Fibroblast of skin of right quadriceps (primary cell): Measurements from ENCODE around the gene USP3.

Source experiments
- DNase-seq: peaks from one replicate; pipeline ENCODE4 v3.0.0-alpha.2; 2013

USP3 gene

DNA sequence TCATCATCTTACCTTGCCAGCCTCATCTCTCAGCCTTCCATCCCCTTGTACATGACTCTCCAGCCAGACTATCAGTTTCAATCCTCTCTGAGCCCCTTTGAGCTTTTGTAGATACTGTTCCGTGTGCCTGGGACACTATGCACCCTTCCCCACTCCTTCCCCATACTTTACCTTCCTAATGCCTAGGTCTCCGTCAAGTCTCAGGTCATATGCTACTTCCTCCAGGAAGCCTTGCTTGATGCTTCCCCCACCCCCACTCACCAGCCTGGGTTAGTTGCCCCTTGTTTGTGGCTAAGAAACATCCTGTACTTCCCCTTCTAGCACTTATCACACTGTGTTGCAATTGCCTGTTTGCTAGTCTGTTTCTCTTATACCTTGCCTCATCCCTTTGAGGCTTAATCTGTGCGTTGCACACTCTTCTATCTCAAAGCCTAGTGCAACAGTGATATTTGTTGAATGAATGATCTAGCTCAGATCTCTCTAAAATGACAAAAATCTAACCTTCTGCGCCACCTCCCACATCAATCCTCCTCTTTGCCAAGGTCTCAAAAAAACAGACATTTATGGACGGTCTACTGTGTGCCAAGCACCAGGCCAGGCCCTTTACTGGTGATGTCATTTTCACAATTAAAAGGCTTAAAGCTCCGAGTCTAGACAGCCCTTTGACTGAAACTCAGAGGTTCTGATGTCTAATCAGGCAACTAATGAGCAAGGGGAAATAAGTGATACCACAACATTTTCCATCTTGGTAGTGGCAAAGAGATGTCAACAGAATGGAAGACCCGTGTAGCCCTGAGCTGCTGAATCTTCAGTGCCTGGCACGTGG is 6.5 kb upstream of the USP3 start:
- no peak for DNase-seq

DNA sequence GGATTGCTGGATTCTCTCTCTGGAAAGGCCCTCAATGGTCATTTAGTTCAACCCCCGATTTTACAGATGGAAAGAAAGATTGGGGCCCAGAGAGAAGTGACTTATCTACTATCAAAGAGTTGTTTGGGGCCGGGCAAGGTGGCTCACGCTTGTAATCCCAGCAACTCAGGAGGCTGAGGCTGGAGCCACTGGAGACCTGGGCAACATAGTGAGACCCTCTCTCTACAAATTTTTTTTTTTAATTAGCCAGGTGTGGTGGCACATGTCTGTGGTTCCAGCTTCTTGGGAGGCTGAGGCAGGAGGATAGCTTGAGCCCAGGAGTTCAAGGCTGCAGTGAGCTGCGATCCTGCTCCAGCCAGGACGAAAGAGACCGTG is 5.2 kb upstream of the USP3 start:
- no peak for DNase-seq

DNA sequence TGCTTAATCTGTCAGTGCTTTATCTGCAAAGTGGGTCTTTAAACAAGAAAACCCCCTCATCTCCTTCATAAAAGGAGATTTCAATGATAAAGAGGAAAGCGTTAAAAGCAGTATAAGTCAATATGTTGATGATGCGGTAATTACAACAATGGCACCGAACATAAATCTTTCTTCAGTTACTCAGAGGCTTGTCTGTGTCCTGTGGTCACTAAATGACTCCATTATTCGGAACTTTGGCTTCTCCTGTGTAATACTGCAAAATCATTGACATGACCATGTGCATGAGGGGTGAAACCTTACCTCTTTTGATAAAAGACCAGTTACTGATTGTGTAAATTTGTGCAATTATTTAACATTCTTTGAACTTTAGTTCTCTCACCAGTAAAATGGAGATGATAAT is 4.8 kb upstream of the USP3 start:
- no peak for DNase-seq

DNA sequence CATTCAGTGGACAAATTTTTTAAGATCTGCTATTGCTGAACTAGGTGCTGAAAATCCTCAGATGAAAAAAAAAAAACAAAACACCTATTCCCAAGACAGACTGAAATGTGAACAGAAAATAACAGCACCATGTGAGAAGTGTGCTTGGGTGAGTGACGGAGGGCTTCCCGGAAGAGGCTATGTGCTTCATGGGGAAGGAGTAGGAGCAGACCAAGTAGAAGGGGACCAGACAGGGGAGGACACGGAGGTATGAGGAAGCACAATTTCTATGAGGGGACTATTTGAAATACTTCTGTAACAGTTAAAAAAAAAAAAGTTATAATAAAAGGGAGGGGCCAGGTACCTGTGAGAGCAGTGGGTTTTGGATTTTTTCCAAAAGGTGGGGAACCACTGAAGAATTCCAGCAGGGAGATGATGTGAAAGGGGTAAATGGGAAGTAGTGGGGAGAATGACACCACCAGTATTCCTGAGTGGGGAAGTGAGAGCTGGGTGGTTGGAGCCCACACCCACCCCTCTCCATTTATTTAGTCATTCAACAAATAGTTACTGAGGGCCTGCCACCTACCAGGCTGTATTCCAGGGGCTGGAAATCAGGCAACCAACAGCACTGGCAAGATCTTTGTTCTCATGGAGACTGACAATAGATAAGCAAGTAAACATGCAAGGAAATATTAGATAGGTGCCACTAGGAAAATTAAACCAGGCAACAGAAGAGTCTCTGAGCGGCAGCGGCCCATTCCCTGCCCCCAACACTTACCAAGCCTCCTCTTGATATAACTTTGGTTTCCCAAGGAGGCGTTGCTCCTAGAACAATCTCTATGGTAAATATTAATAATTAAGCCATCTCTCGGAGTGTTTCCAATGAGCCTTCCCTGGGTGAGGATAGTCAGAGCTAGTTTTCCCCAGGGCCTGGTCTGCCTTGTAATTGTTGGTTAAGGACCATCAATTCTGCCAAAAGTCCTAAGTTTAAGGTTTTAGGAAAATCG is 3.8 kb upstream of the USP3 start:
- DNase-seq = no peak

DNA sequence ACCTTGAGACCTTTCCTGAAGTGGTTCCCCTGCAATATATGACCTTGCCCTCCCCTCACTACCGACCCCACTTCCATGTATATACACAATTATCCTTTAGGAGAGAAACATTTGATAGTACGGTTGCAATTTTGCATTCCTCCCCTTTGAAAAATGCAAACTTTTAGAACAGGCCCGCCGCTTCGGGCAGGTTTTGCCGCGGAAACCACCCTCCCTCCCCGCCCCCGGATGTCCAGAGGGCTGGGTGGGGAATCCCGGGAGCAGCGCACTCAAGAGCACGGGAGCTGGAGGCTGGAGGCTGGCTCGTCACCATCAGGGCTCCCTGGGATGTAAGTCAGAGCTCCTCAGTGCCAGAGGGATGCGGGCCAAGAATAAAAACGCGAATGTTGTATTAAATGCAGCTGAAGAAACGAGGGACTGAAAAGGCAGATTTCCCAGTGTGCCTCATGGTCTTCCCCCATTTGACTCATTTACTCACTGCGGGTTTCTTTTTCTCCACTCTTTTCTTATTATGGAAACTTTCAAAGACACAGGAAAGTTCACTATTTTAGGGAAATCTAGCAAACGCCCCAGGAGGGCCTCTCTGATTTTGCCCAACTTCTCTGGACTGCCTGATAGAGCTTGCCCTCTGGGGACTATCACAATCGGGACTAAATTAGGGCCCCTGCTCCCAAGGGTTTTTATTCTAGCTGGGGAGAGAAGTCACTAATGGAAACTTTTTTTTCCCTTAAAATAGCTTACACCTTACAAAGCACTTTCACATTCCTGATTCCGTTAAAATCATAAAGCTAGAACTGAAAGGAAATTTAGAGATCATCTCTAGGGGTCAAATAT is 2.9 kb upstream of the USP3 start:
- DNase-seq = peak; percentile 88

DNA sequence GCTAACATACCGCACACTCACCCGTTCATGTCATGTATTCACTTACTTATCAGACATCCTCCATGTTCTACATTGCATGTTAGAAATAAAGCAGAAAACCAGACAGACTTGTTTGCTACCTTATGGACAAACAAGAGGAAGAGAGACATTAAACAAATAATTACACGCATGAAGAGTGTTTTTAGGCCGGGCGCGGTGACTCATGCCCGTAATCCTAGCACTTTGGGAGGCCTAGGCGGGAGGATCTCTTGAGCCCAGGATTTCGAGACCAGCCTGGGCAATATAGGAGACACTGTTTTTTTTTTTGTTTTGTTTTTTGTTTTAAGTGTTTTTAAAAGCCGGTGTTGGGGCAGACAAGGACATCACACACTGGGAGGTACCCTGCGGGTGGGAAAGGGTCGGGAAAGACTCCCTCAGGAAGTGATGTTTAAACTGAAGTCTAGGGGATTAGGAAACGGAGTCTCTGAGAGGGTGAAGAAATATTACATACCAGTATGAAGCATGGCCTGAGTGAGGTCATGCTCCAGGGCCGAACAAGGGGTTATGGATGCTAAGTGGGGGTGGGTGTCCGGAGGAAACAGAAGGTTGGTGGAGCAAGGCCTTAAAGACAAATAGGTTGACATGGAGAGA is 2.1 kb upstream of the USP3 start:
- no peak for DNase-seq

DNA sequence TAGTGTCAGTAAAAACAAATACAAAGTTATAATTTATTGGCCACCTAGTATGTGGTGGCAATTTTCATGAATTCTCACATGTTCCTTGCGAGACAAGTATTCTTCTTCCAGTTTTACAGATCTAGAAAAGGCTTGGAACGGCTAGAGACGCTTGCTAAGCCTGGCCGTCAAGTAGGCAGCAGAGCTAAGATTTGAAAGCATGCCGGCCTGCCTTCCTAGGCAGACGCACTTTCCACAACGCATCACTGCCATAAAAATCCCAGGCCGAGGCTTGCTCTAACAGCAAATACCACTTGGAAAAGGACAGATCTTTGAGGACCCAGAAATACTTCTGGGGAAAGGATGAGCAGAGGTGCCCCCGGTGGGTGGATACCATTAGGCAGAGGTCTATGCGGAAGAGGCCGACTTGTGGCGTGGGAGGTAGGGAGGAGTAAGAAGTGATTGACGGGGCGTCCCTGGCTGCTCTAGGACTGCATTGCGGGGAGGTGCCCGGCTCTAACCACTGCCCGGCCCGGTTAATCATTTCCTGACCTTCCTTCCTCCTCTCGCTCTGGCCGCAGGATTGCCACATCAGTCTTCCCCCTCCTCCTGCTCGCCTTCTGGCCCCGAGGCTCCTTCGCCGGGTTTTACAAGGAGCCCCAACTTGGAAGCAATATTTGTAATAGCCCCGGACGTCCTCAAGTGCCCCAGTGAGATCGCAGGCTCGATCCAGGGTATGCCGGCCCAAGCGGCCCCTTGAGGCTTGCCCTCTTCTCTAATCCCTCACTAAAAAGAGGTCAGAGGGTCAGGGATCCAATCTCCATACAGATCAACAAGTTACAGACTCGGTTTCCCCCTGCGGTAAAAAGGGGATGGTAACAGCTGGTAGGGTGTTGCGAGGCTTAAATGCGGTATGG is 1.3 kb upstream of the USP3 start:
- peak; percentile 57 for DNase-seq

DNA sequence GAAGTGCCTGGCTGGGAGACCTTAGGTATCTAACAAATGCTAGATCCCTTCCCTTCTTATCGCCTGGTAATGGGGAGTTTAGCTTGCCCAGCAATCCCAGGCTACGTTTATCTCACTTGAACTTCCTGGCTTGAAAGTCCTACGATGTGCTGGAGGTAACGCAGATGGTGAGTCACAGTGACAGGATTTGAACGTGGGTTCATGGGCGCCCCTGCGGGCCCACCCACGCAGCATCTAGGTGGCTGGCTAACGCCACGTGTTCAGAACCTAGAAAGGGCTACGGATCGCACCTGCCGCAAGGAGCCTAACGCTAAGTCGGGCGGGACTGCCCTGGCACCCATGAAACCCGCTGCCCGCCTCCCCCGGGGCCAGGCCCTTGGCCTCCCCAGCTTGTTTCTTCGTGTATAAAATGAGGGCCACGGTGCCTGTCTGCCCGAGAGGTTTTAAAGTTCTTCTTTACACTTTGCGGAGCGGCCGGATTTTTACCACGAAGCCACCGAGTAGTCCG is 600 bp upstream of the USP3 start:
- peak; percentile 72 for DNase-seq

DNA sequence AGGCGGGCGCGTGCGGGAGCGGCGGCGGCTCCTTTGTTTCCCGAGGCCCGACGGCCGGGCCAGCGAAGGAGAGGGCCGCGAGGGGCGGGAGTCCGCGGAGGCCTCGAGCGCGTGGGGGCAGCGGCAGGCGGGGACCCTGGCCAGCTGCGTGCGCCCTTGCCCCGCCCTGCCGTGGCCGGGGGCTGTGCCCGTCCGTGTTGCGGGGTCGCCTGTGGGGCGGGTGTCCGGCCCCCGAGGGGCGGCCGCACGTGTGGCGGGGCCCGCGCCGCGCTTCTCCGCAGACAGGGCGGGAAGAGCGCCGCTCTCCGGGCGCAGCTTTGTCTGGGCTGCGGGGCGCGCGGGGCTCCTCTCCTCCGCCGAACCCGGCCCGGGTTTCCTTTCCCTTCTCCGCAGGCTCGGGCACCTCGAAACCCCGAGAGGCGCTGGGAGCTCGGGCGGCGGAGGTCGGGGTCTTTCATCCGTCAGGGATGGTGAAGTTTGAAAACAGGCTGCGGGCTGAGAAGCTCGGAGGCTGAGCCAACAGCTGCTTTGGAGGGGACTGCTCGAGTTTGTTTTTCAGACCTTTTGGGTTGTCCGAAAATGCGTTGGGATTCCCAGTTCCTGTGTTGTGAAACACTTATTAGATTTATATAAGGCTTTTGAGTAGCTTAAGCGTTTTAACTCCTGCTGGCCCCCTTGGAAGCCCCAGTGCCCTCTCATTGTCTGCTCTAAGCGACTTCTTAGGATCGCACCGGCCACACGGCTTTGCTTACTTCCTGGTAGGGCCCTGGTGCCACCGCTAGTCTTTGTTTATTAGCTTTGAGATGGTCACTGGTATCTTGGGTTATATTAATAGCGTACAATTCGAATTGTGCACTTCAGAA is 817 bp downstream of the USP3 start:
- peak; percentile 48 for DNase-seq

DNA sequence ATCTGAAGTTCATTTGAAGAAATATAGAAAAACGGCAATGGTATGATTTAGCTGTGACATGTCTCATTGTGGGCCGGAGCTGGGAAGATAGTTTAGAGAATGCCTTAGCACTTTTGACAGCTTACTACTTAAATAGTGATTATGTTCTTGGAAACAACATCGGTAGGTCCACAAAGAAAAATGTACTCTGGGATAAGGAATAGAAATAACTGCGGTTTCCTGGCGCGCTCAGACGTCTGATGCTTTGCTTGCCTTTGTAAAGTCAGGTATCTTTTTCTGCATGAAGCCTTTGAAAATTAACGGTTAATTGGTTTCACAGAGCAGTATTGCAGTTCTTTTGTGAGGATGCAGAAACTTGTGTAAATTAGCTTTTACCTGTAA is 1.4 kb downstream of the USP3 start:
- DNase-seq = no peak

DNA sequence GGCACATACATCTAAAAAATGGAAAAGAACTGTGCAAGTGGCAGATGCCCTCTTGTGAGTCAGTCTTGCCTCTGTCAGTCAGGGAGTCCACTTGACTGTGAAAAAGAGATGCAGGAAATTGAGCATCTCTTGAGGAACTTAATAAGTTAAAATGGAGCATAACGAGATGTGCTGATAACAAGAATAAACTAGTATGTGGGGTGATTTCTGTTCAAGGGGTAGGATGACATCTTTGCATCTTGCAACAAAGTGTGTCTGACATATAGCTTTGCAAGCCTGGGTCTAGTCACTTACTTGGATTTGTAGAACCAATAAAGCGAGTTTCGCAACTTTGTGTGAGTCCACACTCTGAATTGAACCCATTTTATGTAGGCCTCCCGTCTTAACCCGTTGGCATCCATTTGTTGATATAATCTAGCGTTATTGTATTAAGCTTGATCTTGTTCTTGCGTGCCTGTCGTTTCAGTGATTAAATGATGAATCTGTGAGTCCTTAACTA is 2.2 kb downstream of the USP3 start:
- DNase-seq = no peak

DNA sequence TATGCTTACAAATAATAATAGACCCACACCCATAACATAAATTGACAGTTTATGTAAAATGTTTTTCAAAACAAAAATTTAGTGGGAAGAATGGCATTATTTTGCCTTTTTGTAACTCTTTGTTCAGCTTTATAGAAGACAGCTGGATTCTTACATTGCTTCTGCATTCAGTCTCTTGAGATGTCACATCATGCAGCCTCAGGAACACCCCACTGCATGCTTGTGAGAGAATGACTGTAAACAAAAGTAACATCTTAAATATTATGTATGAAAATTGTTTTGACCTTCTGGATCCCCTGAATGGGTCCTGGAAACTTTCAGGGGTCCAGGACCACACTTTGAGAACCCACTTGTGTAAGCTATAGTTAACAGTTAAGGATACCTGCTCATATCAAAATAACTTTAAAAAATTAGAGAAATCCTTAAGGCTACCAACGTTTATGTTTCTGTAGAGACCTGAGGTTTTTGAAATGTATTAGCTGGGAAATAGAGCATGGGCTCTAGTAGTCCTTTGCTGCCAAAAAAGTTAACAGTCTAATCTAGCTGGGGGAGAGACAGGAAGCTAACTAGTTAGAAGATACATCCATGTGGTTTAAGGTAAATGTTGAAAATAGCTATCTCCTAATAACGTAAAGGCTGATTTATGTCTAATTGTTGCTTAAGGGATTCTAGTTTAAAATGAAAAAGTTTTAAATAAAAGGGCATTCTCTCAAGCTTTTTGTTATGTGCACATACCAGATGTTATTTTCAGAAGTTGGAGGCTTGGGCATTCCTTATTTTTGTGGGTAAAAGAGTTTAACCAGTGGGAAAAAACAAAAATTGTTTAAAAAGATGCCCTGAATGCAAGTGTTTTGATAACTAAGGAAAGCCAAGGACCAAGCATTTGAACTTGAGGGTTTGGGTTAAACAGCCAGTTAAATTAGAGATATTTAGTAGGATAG is 3.8 kb downstream of the USP3 start:
- no peak for DNase-seq

DNA sequence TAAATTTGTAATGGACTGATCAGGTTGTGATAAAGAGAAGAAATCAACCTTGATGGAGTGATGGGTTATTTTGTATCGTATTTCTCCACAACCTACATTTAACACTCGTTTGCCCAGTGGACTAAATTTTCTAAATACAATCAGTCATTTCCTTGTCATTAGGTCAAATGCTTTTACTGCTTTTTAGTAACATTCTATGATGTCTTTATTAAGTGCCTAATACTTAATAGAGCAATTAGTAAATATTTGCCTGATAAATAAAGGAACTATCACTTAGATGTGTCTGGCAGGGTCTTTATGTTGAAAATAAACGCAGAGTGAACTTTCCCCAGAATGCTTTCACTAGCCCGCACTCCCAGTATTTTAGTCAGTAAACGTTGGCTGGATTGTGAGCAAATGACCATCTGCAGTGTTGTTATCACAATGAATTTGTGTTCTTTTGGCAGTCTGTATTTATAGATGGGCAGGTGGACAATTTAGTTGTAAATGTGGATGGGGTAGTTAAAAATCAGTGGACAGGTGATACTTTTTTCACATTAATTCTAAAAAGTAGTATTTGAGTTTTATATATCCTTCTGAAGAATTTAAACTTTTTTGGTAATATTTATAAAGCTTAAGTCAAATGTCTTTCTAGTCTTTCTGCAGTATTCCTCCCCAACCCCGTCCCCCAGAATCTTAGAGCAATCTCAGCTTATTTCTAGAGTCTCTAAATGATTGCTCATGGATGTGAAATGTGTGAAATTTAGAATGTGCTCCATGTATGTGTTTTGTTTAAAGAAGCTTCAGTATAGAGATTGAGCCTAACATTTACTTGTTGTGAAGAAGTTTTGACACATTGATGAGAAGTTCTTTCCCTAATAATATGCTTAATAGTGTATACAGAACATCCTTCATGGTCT is 4.9 kb downstream of the USP3 start:
- DNase-seq = no peak

DNA sequence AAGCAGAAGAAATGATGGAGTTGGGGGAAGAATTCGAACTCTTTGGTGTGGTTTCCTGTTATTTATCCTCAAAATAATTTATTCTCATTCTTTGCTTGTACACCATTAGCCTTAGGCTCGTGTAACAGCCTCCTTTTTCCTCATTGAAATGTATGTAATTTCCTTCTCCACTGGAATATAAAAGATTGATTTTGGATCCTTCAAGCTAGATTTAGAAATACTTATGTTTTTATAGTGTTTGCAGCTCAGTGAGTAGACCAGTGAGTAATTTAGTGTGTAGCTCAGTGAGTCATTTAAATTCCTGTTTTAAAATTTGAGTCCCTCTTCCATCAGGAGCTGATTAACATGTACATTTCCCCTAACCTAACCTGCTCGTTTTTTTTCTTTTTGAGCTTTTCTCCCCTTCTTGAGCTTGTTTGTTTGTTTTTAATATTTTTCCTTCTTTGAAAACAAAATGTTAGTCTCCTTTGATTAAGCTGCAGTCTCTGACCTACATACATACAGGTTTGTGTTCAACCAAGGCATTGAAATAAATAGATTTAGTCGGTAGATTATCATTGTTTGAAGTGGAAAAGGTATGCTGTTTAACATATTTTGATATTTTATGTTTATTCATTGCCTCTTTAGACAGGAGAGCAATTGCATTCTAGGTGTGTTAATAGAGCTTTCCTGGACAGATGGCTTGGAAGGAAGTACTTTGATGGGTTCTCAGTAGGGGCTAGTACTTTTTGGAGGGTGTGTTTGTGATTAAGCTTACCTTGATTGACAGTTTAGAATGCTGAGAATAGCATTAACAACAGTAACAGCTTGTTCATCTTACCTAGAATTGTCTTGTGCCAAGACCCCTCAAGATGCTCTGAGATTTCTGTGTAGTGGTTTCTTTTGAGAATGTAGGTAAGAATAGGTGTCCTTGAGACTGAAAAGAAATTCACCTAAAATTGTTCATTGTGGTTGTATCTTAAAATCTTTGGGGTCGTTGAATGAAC is 5.9 kb downstream of the USP3 start:
- peak; percentile 83 for DNase-seq

DNA sequence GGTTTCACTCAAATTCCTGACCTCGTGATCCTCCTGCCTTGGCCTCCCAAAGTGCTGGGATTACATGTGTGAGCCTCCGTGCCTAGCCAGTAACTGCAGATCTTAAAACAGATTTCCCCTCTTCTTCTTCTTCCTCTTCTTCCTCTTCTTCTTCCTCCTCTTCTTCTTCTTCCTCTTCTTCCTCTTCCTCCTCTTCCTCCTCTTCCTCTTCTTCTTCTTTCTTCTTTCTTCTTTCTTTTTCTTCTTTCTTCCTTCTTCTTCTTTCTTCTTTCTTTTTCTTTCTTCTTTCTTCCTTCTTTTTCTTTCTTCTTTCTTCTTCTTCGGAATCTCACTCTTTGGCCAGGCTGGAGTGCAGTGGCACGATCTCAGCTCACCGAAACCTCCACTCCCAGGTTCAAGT is 7.8 kb downstream of the USP3 start:
- DNase-seq = no peak

DNA sequence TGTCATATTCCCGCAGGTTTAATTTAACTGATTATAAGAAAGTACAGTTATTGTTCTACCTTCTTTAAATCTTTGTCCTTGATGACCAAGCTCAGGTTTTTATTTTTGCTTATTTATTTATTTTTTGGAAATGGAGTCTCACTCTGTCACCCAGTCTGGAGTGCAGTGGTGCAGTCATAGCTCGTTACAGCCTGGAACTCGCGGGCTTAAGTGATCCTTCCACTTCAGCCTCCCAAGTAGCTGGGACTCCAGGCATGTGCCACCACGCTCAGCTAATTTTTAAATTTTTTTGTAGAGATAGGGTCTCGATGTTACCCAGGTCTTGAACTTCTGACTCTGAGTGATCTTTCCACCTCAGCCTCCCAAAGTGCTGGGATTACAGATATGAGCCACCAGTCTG is 8.9 kb downstream of the USP3 start:
- DNase-seq = no peak

DNA sequence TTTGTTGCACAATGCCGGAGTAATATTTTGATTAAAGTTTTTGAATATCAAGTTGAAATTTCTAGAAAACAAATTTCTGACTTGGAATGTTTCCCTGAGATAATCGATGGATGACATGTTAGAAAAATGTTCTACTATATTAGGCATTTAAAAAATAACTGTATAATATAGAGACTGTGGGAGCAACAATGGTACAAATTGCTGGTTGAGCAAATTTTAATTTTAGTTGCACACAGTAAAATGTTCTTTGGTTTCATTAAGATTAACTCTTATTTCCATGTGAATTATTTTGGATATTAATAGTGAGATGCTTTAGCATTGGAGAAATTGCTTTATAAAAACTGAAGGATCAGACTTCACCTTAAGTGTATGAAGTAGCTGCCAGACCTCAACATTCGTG is 9.3 kb downstream of the USP3 start:
- no peak for DNase-seq
